ENCODE measurements around the gene AMDHD2.

- TF ChIP-seq CTCF (conservative IDR thresholded peaks at IDR 0.05; ENCODE audit: low read length) (no peak), EZH2phosphoT487 (IDR thresholded peaks at IDR 0.05; ENCODE audit: borderline replicate concordance) (no peak)
These were observed 29.7 kb upstream of the AMDHD2 start for GRCh38 chr16:2490190-2491105.
